ENCODE results near the gene TRIM32. TPM values are rescaled to one million over a fixed set of nuclear protein-coding genes. Genes with fewer than 3 reads are reported as not detected.

The TRIM32 gene
- total RNA-seq, 1 experiment from 2014 or later = 17.8 TPM

DNA sequence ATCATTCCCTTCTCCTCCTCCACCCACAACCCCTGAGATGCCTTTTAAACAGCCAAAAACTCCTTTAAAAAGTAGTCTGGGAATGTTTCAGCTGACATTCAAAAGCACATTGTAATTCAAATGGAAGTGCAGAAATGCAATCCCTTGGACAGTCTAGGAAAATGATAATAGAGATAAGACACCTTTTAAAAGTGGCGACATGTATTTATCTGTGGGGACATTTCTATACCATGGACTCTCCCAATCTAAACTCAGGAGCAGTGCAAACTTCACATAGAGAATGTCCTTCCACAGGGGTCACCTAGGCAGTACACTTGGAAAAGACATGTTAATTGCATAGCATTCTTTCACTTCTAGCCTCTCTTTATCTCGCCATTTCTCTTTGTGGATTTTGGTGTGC is 33.0 kb downstream of the TRIM32 start:
- peaks cover 12% of the 10 kb centered on the region for H3K27me3 Mint-ChIP-seq (ENCODE audit: insufficient read depth, unreplicated experiment)
- no TSS peak for BruUV-seq (replicated peaks)
- DNase-seq (ENCODE audit: unreplicated experiment) = no peak
- CTCF ChIA-PET = interaction anchor here (2.6 kb wide), 1 partner anchor 141 kb away, joined by 8 read pairs; no protein-coding TSS in a partner anchor
- H3K4me1 Mint-ChIP-seq (ENCODE audit: insufficient read depth, unreplicated experiment) = no peaks in the 10 kb centered on the region
- TF ChIP-seq, protein P1, sequence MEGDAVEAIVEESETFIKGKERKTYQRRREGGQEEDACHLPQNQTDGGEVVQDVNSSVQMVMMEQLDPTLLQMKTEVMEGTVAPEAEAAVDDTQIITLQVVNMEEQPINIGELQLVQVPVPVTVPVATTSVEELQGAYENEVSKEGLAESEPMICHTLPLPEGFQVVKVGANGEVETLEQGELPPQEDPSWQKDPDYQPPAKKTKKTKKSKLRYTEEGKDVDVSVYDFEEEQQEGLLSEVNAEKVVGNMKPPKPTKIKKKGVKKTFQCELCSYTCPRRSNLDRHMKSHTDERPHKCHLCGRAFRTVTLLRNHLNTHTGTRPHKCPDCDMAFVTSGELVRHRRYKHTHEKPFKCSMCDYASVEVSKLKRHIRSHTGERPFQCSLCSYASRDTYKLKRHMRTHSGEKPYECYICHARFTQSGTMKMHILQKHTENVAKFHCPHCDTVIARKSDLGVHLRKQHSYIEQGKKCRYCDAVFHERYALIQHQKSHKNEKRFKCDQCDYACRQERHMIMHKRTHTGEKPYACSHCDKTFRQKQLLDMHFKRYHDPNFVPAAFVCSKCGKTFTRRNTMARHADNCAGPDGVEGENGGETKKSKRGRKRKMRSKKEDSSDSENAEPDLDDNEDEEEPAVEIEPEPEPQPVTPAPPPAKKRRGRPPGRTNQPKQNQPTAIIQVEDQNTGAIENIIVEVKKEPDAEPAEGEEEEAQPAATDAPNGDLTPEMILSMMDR (IDR thresholded peaks at IDR 0.05; ENCODE audit: unreplicated experiment) = no peak
- no peaks in the 10 kb centered on the region for H3K36me3 Mint-ChIP-seq (ENCODE audit: insufficient read depth, unreplicated experiment)
- POLR2A ChIA-PET = no interaction called here
- no peak overlapping the region for H3K4me3 Mint-ChIP-seq (ENCODE audit: unreplicated experiment)
- no peak overlapping the region for H3K27ac Mint-ChIP-seq (ENCODE audit: low read depth, unreplicated experiment)
- intact Hi-C loops (cut with micrococcal nuclease) = no loop called here
- H3K9me3 Mint-ChIP-seq (ENCODE audit: unreplicated experiment) = no peaks in the 10 kb centered on the region

DNA sequence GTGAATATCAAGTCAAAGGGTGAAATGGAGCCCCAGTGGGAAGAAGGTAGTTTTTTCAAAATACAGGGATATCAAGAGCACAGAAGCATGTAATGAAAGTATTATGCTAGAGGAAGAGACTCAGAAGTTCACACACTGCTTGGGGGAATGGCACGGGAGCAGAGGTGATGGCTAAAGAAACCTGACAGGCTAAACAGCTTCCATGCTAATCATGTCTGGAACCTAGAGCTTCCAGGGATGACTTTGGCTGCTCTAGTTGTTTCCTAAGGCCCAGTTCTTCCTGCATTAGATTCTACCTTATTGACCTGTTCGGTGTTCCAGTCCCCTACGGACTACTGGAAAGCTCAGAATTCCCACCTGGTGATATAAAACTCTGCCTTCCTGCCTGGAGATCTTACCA is 34.3 kb downstream of the TRIM32 start:
- TF ChIP-seq, protein P1 (IDR thresholded peaks at IDR 0.05; ENCODE audit: unreplicated experiment) = no peak
- no peaks in the 10 kb centered on the region for H3K9me3 Mint-ChIP-seq (ENCODE audit: unreplicated experiment)
- ChIA-PET CTCF (interaction anchor here (1.2 to 1.5 kb wide), 2 partner anchors 16 to 24 kb away, joined by 3 to 8 read pairs; no protein-coding TSS in a partner anchor), POLR2A (no interaction called here)
- H3K36me3 Mint-ChIP-seq (ENCODE audit: insufficient read depth, unreplicated experiment) = no peaks in the 10 kb centered on the region
- H3K4me1 Mint-ChIP-seq (ENCODE audit: insufficient read depth, unreplicated experiment) = no peaks in the 10 kb centered on the region
- H3K4me3 Mint-ChIP-seq (ENCODE audit: unreplicated experiment) = no peak overlapping the region
- no TSS peak for BruUV-seq (replicated peaks)
- intact Hi-C loops (cut with micrococcal nuclease) = no loop called here
- peaks cover 12% of the 10 kb centered on the region for H3K27me3 Mint-ChIP-seq (ENCODE audit: insufficient read depth, unreplicated experiment)
- H3K27ac Mint-ChIP-seq (ENCODE audit: low read depth, unreplicated experiment) = no peak overlapping the region
- no peak for DNase-seq (ENCODE audit: unreplicated experiment)

DNA sequence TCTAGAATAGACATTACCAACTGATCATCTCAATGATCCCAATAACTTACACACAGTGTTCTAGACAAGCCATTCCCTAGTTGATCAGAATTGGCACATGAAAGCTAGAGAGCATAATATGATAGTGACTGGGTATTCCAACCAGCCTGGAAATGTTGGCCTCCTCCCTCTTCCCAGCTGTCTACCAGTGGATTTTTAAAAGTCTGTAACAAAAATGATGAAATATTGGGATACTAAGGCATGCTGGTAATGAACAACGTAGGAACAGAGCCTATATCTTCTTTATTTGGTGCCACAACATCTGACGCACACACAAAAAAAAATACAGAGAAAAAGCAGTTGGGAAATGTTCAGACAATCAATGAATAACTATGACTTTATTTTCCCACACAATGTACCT is 34.8 kb downstream of the TRIM32 start:
- Mint-ChIP-seq H3K9me3 (ENCODE audit: unreplicated experiment) (no peaks in the 10 kb centered on the region), H3K27me3 (ENCODE audit: insufficient read depth, unreplicated experiment) (peaks cover 12% of the 10 kb centered on the region), H3K36me3 (ENCODE audit: insufficient read depth, unreplicated experiment) (no peaks in the 10 kb centered on the region), H3K4me1 (ENCODE audit: insufficient read depth, unreplicated experiment) (no peaks in the 10 kb centered on the region), H3K27ac (ENCODE audit: low read depth, unreplicated experiment) (no peak overlapping the region), H3K4me3 (ENCODE audit: unreplicated experiment) (no peak overlapping the region)
- POLR2A ChIA-PET = no interaction called here
- TF ChIP-seq, protein P1 (IDR thresholded peaks at IDR 0.05; ENCODE audit: unreplicated experiment) = no peak
- BruUV-seq (replicated peaks) = no TSS peak
- no peak for DNase-seq (ENCODE audit: unreplicated experiment)
- CTCF ChIA-PET = interaction anchor here (1.2 to 1.5 kb wide), 2 partner anchors 15 to 25 kb away, joined by 3 to 8 read pairs; no protein-coding TSS in a partner anchor
- intact Hi-C loops (cut with micrococcal nuclease) = no loop called here

DNA sequence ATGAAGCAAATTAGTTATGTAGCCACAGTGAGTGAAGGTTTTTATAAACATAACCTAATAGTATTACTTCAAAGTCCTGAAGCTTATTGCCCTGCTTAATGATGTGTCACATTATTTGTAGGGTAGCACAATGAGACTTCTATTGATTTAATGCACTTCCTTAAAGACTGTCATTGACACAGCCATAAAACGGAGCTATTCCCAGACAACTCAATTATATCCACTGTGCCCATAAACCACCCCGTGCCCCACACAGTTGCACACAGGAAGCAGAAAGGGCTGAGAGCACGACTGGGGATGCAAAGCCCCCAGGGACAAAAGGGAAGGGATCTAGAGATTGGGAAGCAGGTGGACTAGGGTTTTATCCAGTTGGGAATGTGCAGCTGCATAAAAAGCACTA is 37.0 kb downstream of the TRIM32 start:
- Mint-ChIP-seq H3K4me1 (ENCODE audit: insufficient read depth, unreplicated experiment) (no peaks in the 10 kb centered on the region), H3K4me3 (ENCODE audit: unreplicated experiment) (no peak overlapping the region), H3K27me3 (ENCODE audit: insufficient read depth, unreplicated experiment) (peaks cover 4% of the 10 kb centered on the region), H3K27ac (ENCODE audit: low read depth, unreplicated experiment) (no peak overlapping the region), H3K36me3 (ENCODE audit: insufficient read depth, unreplicated experiment) (no peaks in the 10 kb centered on the region), H3K9me3 (ENCODE audit: unreplicated experiment) (no peaks in the 10 kb centered on the region)
- CTCF ChIA-PET = interaction anchor here (0.6 to 5.9 kb wide), 7 partner anchors 9 to 624 kb away, joined by 3 to 46 read pairs (median 3); no protein-coding TSS in a partner anchor
- TF ChIP-seq, protein P1 (IDR thresholded peaks at IDR 0.05; ENCODE audit: unreplicated experiment) = no peak
- POLR2A ChIA-PET = no interaction called here
- no peak for DNase-seq (ENCODE audit: unreplicated experiment)
- intact Hi-C loops (cut with micrococcal nuclease) = no loop called here
- no TSS peak for BruUV-seq (replicated peaks)

Data from MCF 10A (cell line).